ENCODE measurements around the gene LHFPL6.

DNA sequence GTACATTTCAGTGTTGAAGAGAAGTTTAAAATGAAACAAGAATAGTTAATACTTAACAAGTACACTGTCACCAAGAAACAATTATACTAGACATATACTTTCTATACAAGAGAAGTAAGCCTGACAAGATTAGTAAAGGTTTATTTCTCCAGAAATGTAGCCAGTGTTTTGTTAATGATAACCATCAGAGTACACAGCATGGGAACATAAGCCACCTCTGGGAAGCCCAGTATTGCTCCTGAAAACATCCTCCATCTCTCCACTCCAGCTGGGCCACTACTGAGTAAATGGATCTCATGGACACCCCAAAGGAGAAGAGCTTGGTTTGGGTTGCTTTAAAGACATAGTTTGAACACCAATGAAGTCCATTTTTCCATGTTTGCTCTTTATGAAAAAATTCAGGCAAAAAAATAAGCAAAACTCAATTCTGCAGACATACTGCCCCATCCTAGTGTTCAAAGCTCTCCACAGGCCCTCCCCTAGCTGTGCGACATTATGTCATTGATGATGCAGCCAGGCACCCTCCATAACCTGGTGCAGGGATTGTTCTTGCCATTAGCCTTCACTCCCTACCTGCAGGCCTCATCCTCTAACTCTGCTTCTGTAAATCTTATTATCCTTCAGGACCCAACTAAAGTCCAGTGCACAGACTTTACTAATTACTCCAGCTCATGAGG is 61.9 kb downstream of the LHFPL6 start:
- TF ChIP-seq, protein P1, sequence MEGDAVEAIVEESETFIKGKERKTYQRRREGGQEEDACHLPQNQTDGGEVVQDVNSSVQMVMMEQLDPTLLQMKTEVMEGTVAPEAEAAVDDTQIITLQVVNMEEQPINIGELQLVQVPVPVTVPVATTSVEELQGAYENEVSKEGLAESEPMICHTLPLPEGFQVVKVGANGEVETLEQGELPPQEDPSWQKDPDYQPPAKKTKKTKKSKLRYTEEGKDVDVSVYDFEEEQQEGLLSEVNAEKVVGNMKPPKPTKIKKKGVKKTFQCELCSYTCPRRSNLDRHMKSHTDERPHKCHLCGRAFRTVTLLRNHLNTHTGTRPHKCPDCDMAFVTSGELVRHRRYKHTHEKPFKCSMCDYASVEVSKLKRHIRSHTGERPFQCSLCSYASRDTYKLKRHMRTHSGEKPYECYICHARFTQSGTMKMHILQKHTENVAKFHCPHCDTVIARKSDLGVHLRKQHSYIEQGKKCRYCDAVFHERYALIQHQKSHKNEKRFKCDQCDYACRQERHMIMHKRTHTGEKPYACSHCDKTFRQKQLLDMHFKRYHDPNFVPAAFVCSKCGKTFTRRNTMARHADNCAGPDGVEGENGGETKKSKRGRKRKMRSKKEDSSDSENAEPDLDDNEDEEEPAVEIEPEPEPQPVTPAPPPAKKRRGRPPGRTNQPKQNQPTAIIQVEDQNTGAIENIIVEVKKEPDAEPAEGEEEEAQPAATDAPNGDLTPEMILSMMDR (IDR thresholded peaks at IDR 0.05), result no peak
- no peak for TF ChIP-seq POLR2AphosphoS5 (IDR thresholded peaks at IDR 0.05)
- no peak for TF ChIP-seq POLR2A (IDR thresholded peaks at IDR 0.05)

Data from prostate gland (tissue), 2 donors.